HG02852 (cell line): ENCODE results near the gene F5.
A peak's percentile ranks its signal among the peaks of the same experiment; 100 is the strongest.

Source experiments
- ATAC-seq: cut with Tn5 transposase; IDR thresholded peaks from one replicate; pipeline ENCODE4 v1.9.1; 2021; ENCODE audit warnings: mild to moderate bottlenecking, moderate library complexity; ENCODE audit not compliant: unreplicated experiment

The F5 gene

GRCh38 chr1:169586395-169587255 is at the start of gene F5:
F5 (minus strand) TSS chr1:169586481; CDS start chr1:169586386, 95 bp downstream.
- ATAC-seq, result peak; percentile 93

GRCh38 chr1:169634877-169635276 is 48.6 kb upstream of the F5 start:
- ATAC-seq, result no peak

- ATAC-seq, result no peak
Measured at GRCh38 chr1:169634145-169634544, 47.9 kb upstream of the F5 start.

- ATAC-seq, result no peak
Measured at GRCh38 chr1:169631249-169631648, 45.0 kb upstream of the F5 start.

GRCh38 chr1:169630006-169630405 is 43.7 kb upstream of the F5 start, which contains the start of gene SELP:
SELP (minus strand) TSS chr1:169630124; CDS start chr1:169630074, 50 bp downstream.
- no peak for ATAC-seq

GRCh38 chr1:169624912-169625311 is 38.6 kb upstream of the F5 start:
- ATAC-seq, result no peak

GRCh38 chr1:169624122-169624521 is 37.8 kb upstream of the F5 start:
- ATAC-seq, result no peak

- no peak for ATAC-seq
Measured at GRCh38 chr1:169623132-169623926, 37.0 kb upstream of the F5 start.

GRCh38 chr1:169620565-169620964 is 34.3 kb upstream of the F5 start:
- no peak for ATAC-seq

GRCh38 chr1:169618367-169618766 is 32.1 kb upstream of the F5 start:
- ATAC-seq, result no peak

- no peak for ATAC-seq
Measured at GRCh38 chr1:169615803-169616202, 29.5 kb upstream of the F5 start.

- no peak for ATAC-seq
Measured at GRCh38 chr1:169610858-169611257, 24.6 kb upstream of the F5 start.

GRCh38 chr1:169610108-169610507 is 23.8 kb upstream of the F5 start:
- no peak for ATAC-seq

GRCh38 chr1:169608226-169608625 is 21.9 kb upstream of the F5 start:
- no peak for ATAC-seq

- ATAC-seq, result no peak
Measured at GRCh38 chr1:169604781-169605560, 18.7 kb upstream of the F5 start.

GRCh38 chr1:169601096-169601881 is 15.0 kb upstream of the F5 start:
- ATAC-seq, result no peak

- no peak for ATAC-seq
Measured at GRCh38 chr1:169595764-169596711, 9.8 kb upstream of the F5 start.

- ATAC-seq, result peak; percentile 67
Measured at GRCh38 chr1:169594391-169594790, 8.1 kb upstream of the F5 start.

GRCh38 chr1:169590932-169591331 is 4.7 kb upstream of the F5 start:
- ATAC-seq, result no peak
